Glomerular visceral epithelial cell (primary cell): ENCODE data around the gene DCP1A.

Experiments used
- DNase-seq: peaks from one replicate; pipeline ENCODE4 v3.0.0-alpha.2; 2016; ENCODE audit errors: extremely low spot score

The DCP1A gene

GRCh38 chr3:53244271-53244670 is 103.1 kb downstream of the DCP1A start:
- no peak for DNase-seq

- DNase-seq: no peak
These were observed 103.6 kb downstream of the DCP1A start for GRCh38 chr3:53243785-53244184.

GRCh38 chr3:53243165-53243564 is 104.2 kb downstream of the DCP1A start:
- no peak for DNase-seq

- no peak for DNase-seq
These were observed 104.7 kb downstream of the DCP1A start for GRCh38 chr3:53242642-53243041.

GRCh38 chr3:53242155-53242554 is 105.2 kb downstream of the DCP1A start:
- no peak for DNase-seq

GRCh38 chr3:53240989-53241972 is 106.1 kb downstream of the DCP1A start:
- DNase-seq: no peak

GRCh38 chr3:53239800-53240199 is 107.5 kb downstream of the DCP1A start:
- no peak for DNase-seq

GRCh38 chr3:53238886-53239285 is 108.5 kb downstream of the DCP1A start:
- no peak for DNase-seq

- peak; percentile 95 for DNase-seq
These were observed 109.1 kb downstream of the DCP1A start for GRCh38 chr3:53238051-53238850.

GRCh38 chr3:53236112-53236841 is 111.1 kb downstream of the DCP1A start:
- peak; percentile 85 for DNase-seq

- no peak for DNase-seq
These were observed 111.8 kb downstream of the DCP1A start for GRCh38 chr3:53235545-53235944.

GRCh38 chr3:53234841-53235232 is 112.5 kb downstream of the DCP1A start:
- DNase-seq: no peak

- no peak for DNase-seq
These were observed 113.1 kb downstream of the DCP1A start for GRCh38 chr3:53234130-53234840.
